Mammary epithelial cell (primary cell): Measurements from ENCODE around the gene MUC4.
"Not testable (repeated sequence)": the region's sequence is repeated elsewhere in the genome, so short reads cannot be mapped to it uniquely, and the experiment has no call there.

ENCODE experiments used
- EZH2 ChIP-seq: IDR thresholded peaks from 2 replicates; pipeline ENCODE4 v1.6.1; 2012; ENCODE audit warnings: low read length, inconsistent platforms, borderline replicate concordance
- TF ChIP-seq, protein P1 (sequence below), 2 donors: IDR thresholded peaks in 1 of 2; conservative IDR thresholded peaks in 1 of 2; 2 replicates each; pipeline ENCODE4 v1.5.1; 2011 to 2012; ENCODE audit warnings: inconsistent platforms in 2 of 2, low read length in 2 of 2, mild to moderate bottlenecking in 2 of 2, control low read depth in 1 of 2, low read depth in 1 of 2; ENCODE audit not compliant: insufficient read depth in 1 of 2; ENCODE audit errors: extremely low read depth in 1 of 2

DNA sequence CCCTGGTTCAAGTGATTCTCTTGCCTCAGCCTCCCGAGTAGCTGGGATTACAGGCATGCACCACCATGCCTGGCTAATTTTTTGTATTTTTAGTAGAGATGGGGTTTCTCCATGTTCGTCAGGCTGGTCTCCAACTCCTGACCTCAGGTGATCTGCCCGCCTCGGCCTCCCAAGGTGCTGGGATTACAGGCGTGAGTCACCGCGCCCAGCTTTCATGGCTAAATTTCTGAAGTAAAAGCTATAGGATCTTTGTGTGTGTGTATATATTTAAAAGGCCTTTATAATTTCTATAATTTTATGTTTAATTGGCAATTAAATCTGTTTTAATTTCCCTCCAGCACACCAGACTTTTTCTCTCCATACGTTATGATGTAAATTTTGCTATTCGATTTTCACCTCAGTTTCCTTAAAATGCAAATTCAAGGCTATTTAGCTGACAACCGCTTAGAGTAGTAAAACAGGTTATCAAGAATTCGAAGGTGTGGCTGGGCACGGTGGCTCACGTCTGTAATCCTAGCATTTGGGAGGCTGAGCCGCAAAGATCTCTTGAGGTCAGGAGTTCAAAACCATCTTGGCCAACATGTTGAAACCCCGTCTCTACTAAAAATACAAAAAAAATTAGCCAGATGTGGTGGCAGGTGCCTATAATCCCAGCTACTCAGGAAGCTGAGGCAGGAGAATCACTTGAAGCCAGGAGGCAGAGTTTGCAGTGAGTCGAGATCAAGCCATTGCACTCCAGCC is 92.0 kb downstream of the MUC4 start:
- TF ChIP-seq, protein P1, sequence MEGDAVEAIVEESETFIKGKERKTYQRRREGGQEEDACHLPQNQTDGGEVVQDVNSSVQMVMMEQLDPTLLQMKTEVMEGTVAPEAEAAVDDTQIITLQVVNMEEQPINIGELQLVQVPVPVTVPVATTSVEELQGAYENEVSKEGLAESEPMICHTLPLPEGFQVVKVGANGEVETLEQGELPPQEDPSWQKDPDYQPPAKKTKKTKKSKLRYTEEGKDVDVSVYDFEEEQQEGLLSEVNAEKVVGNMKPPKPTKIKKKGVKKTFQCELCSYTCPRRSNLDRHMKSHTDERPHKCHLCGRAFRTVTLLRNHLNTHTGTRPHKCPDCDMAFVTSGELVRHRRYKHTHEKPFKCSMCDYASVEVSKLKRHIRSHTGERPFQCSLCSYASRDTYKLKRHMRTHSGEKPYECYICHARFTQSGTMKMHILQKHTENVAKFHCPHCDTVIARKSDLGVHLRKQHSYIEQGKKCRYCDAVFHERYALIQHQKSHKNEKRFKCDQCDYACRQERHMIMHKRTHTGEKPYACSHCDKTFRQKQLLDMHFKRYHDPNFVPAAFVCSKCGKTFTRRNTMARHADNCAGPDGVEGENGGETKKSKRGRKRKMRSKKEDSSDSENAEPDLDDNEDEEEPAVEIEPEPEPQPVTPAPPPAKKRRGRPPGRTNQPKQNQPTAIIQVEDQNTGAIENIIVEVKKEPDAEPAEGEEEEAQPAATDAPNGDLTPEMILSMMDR (conservative IDR thresholded peaks at IDR 0.05 in 1 of 2, IDR thresholded peaks at IDR 0.05 in 1 of 2; ENCODE audit: extremely low read depth in 1 of 2, insufficient read depth in 1 of 2, low read depth in 1 of 2, low read length in 2 of 2): not testable (repeated sequence)
- not testable (repeated sequence) for TF ChIP-seq EZH2
